Fibroblast of skin of back (primary cell): ENCODE measurements around the gene NSUN4.

Source experiments
- DNase-seq: peaks from one replicate; pipeline ENCODE4 v3.0.0-alpha.2; 2013

Gene NSUN4

GRCh38 chr1:46407636-46408035, 67.0 kb downstream of the NSUN4 start:
- DNase-seq: no peak

GRCh38 chr1:46408356-46409062, 67.9 kb downstream of the NSUN4 start:
- no peak for DNase-seq

- DNase-seq: no peak
These were observed 68.4 kb downstream of the NSUN4 start for GRCh38 chr1:46409063-46409372.

- no peak for DNase-seq
These were observed 69.8 kb downstream of the NSUN4 start for GRCh38 chr1:46410156-46411009.

GRCh38 chr1:46411010-46411405, 70.4 kb downstream of the NSUN4 start:
- no peak for DNase-seq
